COLO668 (cell line): Measurements from ENCODE around the gene PIK3R5.
"Not testable (repeated sequence)": the region's sequence is repeated elsewhere in the genome, so short reads cannot be mapped to it uniquely, and the experiment has no call there.

Source experiments
- DNase-seq: peaks from one replicate; lab custom pipeline; 2025; ENCODE audit not compliant: unreplicated experiment; lab: John Stamatoyannopoulos, UW

PIK3R5 gene

DNA sequence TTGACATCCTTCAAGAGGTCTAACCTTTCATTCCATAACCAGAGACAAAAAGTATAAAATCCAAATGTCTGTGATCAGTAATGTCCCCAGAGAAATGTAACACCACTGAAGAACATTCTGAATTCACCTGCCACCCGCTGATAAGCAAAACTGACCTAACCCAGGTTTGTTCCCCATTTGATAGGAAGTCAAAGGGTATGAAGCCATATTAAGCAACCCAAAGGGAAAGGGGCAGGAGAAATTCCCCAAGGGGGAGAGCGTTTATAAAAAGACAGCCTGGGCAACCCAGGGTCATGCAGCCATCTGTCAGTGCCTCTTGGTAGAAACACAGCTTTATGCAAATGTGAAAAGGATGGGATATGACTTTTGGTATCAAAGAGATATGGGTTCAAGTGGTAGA, 67.4 kb downstream of the PIK3R5 start:
- no peak for DNase-seq

DNA sequence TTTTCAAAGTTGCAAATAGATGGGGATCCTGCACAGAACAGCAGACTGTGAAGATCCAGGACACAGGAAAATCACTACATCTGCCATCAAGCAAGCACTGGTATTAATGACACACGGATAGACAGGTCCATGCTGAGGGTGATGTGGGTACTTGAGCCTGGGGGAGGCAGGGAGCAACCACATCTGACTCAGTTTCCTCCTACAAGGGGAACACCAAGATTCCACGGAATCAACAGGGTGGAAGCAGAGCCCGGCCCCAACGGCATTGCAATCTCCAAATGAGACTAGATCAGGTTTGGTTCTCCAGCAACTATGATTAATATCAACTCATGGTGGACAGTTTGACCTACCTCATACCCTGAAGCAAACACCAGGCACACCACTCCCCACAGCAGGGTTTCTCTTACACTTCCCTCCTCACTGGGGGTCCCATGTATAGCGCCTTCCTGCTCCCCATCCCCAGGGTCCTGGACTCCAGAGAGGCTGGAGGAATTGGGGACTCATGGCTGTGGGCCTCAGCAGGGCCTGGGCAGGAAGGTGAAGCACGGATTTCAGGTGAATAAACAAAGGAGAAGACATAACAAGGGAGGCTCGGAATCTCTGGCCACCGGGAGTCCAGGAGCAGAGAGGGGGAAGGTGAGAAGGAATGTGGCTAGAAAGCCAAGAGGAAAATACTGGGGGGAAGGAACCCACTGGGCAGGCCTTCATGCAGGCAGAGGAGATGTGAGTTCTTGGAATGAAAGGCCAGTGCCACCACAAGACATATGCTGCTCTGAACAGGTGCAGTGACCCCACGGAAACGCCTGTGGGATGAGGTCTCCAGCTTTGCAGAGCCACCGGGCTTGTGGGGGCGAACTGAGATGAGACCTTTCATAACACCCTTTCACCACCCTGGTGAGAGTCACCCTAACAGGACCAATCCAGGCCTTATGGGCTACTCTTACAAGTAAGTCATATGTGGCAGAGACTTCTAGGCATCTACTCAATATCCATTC, 68.6 kb downstream of the PIK3R5 start:
- DNase-seq, result no peak

DNA sequence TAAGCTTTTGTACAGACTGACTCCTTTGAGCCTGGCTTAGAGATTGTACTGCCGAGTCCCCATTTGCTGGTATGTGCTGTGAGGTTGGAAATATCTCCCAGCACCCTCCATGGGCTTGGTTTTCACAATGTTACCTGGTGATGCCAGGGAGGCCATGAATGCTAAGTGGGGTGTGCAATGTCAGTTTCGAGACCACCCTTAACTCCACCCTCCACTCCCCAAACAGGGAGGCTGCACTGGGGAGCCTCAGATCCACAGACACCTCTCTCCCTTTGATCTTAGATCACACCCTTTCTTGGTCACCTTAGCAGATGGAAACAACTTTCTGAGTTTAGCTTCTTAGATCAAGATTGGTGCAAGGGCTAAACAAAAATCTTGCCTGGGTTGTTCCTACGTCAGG, 69.4 kb downstream of the PIK3R5 start:
- DNase-seq, result no peak

DNA sequence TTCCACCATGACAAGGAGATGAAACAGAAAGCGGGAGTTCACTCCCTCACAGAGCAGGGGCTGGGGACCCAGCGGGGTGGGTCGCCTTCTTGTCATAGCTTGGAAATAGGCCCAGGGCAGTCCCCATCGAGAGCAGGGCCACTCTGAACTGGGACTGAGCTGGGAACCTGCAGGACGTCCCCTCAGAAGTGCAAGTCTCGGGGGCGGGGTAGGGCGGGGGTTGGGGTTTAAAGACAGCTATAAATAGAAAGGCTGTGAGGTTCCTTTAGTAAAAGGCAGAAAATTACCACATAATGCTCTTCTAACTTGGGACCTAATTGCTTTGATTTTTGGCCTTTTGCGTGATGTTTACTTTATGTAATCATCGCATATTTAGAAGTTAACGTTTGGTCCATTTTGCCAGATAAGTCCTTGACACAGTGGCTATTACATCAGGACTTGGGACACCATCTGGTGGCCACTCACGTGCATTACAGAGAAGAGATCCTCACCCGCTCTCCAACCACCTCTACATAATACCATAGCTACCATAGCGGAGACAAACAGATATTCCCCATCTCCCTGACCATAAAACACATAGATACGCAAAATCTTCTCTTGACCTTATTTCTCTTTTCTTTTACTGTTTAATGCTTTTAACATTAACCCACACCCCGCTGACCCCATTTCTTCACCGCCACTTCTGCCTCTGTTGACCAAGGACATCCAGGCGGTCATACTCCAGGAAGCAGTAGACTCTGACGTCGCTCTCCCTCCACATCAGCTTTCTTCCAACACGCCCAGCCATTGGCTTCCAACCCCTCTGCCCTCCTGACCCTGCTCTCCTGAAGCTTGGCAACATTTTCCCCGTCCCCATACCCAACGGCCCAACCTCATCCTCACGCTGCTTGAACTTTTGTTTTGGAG, 70.6 kb downstream of the PIK3R5 start:
- peak; percentile 5 for DNase-seq

DNA sequence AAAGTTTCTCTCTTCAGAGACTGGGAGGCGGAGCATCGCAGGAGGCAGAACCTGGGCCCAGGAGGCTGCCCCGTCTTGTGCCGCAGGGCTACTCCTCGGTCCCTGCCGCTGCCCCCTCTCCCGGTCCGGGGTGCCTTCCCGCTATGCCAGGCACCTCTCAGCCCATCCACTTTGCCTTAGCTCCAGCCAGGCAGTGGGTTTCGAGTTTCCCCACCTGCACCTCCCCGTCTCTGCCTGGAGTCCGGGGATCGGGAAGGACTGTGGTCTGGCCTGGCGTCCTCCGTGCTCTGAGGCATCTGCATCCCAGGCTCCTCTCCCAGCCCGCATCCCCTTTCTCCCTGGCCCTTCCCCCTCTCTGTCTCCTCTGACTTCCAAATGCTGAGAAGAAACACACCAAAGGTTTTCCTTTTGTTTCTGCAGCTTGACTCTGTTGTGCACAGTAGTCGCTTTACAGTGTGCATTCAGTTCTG, 71.3 kb downstream of the PIK3R5 start:
- DNase-seq, result no peak

DNA sequence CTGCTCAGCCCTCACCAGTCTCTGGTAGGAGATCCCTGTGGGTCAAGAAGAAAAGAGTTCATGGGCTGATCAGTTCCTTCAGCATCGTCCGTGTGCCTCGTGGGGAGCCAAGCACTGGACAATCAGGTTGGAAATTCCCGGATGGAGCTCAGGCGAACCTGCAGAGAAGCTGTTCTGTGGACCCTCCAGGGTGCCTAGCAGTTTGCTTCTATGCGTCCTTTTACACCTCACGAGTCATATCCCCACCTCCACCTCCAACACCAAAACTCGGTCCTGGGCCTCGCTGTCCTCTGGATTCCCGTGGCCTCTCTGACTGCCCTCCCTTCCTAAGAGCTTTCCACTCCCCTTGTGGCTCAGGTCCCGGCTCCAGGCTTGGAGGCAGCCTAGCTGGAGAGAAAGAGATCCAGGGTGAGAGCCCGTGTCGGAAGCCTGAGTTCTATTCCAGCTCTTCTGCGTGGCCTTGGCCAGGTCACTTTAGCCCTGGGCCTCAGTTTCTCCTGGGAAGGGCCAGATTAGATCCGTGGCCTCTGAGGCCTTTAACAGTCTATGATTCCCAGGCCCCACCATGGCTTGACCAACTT, 71.8 kb downstream of the PIK3R5 start:
- no peak for DNase-seq

DNA sequence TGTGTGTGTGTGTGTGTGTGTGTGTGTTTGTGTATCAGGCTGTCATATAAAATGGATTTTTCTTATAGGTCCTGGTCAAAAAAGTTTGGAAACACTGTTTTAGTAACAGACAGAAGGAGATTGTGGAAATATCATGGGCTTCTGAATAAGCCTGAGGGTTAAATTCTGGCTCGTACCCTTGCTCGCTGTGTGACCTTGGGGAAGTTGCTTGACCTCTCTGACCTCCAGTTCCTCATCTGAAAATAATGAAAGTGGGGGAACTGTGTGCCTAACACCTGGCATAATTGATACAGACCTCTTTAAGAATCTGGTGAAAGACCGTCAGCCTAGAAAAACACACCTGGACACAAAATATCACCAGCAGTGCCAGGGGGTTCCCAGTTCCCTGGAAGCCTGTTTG, 72.4 kb downstream of the PIK3R5 start:
- no peak for DNase-seq

DNA sequence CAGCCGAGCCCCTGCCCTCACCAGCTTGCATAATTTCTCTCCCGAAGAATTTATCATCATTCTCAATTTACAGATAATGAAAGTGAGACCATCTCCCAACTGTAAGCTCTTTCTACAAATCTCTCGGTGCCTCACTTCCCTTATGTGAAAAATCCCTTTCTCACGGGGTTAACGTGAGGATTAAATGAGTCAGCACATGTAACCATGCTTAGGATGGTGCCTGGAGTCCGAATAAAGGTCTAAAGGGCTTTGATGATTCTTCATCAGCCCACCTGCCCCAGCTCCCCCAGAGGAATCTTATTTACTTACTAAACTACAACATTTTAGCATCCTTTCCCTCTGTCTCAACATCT, 73.2 kb downstream of the PIK3R5 start:
- no peak for DNase-seq

DNA sequence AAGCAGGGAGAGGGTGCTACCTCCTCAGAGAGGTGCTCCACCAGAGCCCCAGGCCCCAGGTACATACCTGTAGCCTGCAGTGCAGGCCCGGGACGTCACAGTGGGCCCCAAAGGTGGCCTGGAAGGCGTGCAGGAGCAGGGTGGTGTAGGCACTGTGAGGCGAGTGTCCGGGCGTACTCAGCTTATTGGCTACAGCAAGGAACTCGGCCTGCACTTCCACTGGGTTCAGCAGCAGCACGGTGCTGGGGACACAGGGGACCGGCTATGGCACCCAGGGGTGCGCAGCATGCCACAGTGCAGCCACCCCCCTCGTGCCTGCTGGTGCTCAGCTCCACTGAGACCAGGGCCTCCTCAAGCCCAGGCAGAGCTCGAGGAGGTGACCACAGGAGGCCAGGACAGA, 74.8 kb downstream of the PIK3R5 start:
- no peak for DNase-seq

DNA sequence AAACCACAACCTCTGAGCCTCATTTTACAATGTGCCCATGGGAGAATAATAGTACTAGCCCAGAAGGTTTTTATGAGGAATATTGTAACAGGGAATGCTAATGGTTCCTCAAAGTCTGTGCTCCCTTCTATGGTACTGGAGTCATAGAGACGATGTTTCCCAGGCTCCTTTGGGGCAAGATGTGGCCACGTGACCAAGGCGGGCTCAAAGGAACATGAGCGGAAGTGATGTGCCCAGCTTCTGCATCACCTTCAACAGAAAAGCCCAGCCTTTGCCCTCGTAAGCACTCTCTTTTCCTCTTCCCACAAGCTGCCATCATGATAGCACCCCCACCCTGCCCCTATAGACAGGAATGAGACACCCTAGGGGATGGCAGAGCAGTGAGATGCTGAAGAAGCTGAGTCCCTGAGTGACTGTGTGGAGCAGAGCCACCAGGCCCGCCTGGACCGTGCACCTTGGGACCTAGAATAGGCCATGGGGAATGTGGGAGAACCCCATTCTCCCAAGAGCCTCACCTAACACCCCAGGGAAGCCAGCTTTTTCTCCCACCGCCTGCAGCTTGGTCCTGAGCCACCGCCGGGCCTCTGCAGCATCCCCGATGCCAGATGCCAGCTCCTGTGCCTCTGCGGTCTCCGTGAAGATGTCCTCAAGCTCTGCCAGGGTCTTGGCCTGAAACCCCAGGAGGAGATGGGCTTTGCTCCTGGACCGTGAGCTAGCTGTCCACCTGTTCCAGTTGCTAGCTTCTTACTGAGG, 75.9 kb downstream of the PIK3R5 start:
- no peak for DNase-seq

DNA sequence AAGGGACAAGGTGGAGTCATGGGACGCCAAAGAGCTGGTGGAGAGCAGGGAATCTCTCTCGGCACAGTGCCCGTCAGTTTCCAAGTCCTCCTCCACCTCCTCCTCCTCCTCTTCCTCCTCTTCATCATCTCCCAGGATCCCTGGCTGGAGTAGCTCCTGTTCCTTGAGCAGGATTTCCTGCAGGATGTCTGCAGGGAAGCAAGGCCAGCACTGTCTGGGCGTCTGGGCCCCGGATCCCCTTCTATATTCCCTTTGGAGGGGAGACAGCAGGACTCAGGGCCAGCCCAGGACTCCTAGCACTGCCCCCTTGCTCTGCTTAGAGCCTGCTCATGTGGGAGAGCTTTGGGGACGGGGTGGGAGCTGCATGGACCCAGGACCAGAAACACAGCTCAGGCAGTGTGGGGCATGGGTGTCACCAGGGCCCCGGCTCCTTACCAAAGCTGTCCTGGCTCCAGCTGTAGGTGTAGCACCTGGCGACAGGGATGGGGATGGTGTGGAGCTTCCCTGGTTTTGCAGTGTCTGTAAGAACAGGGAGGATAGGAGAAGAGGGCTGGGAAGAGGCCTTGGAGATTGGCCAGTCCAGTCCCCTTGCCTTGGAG, 76.7 kb downstream of the PIK3R5 start:
- no peak for DNase-seq

DNA sequence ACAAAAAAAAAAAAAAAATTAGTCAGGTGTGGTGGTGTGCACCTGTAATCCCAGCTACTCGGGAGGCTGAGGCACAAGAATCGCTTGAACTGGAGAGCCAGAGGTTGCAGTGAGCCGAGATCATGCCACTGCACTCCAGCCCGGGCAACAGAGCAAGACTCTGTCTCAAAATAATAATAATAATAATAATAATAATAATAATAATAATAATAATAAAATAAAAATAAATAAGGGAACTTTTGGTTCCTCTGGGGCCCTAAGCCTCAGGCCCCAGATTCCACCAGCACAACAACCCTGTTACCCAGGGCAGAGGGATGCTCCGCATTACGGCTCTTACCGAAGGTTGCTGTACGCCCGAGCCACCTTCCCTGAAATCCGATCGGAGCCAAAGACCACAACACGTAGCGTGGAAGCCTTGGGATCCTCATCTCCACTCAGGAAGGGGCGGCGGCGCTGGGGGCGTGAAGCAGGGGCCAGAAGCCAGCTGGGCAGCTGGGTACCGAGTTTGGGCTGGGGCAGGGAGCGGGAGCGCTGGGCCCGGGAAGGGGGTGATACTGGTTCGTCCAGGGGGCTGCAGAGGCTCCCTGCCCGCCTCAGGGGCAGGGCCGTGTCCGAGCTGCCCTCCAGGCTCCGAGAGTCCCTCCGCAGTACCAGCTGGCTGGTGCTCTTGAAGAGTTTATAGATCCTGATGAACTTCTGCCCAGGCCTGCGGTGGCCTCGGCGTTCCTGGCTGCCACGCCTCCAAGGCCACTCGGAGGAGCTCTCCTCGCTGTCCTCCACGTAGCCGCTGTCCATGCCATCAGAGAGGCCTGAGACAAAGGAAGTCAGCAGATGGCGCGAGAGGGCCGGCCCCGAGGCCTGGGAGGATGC, 77.4 kb downstream of the PIK3R5 start:
- DNase-seq, result peak; percentile 6

DNA sequence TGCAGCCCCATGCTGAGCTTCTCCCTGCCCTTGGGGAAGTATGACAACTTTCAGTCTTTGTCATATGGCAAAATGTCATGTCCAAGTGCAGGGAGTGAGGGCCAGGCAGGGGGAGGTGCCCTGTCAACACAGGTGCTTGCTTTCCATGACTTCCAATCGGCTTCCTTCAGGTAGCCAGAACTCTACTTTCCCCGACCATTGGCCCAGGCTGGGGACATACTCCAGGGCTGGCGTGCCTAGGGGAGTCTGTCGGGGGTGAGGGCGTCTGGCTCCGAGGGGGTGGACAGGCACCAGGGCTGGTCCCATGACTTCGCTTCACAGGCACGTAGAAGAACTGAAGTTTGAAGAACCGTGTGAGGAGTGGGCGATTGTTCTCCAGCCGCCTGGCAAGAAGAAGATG, 78.2 kb downstream of the PIK3R5 start:
- DNase-seq, result no peak

DNA sequence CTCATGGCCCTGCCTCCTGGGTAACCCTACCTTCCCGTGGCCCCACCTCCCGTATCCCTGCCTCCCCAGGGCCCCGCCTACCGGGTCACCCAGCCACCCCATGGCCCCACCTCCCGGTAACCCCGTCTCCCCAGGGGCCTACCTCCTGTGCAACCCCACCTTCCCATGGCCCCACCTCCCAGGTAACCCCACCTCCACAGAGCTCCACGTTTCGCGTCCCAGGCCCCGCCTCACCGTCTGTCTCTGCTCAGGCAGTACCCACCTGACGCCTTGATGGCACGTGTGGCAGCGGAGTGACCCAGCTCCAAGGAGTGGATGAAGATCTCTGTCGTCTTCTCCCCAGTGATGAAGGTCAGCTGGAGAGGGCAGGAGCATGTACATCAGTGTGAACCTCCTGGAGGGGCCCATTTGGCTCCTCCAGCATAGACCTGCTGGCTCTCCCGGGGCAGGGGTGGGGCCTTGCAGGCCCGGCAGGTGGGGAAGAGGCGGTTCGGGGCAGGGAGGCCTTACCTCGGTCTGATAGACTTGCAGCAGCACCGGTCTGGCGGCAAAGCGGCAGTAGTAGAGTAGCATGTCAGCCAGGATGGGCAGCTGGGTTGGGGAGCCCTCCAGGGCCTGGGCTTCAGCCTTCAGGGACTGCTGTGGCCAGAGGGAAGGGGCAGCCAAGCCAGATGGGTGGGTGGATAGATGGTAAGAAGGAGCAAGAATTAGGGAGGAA, 79.4 kb downstream of the PIK3R5 start:
- DNase-seq, result no peak

DNA sequence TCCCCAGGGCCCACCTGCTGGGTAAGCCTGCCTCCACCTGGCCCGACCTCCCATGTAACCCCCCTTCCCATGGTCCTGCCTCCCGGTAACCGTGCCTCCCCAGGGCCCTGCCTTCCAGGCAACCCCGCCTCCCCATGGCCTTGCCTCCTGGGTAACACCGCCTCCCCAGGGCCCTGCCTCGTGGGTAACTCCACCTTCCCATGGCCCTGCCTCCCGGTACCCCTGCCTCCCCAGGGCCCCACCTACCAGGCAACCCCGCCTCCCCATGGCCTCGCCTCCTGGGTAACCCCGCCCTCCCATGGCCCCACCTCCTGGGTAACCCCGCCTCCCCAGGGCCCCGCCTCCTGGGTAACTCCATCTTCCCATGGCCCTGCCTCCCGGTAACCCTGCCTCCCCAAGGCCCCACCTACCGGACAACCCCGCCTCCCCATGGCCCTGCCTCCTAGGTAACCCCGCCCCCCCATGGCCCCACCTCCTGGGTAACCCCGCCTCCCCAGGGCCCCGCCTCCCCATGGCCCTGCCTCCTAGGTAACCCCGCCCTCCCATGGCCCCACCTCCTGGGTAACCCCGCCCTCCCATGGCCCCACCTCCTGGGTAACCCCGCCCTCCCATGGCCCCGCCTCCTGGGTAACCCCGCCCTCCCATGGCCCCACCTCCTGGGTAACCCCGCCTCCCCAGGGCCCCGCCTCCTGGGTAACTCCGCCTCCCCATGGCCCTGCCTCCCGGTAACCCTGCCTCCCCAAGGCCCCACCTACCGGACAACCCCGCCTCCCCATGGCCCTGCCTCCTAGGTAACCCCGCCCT, 80.1 kb downstream of the PIK3R5 start:
- DNase-seq, result not testable (repeated sequence)

DNA sequence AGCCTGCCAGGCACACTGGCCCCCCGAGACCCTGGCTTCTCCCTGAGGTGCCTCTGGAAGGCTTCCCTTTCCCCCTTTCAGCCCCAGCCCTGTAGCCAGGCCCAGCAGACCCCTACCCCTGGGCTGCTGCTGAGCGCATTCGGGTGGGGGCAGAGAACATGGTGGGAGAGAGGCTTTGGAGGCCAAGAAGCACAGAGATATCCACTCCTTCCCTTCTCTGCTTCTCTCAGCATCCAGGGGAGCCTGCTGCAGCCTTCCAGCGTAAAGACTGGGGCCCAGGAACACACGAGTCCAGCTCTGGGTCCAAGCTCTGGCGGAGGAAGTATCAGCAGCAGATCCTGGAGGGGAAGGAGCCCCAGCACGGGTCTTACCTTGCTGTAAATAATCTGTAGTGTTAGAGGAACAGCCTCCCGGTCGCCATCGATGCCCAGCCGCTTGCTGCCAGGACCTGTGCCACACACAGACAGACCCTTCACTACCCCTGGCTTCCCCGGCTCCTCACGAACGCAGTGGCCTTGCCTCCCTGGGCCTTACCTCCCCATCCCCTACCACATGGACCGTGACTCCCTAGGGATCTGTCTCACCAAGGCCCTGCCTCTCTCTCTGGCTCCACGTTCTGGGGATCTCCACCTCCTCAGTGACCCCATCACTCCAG, 81.0 kb downstream of the PIK3R5 start:
- DNase-seq, result no peak

DNA sequence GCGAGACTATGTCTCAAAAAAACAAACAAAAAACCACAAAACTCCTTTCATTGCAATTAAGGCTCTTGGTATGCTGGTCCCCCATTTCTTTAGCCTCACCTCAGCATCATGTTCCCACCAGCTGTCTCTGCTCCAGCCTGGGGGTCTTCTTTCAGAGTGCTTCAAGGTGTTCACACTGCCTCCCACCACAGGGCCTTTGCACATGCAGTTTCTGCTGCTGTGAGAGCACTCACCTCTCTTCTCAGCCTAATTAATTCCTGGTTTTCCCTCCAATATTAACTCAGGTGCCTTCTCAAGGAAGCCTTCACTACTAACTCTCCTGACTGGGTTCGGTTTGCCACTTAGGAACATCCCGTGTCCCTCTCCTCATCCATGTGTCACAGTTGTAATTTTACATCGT, 82.2 kb downstream of the PIK3R5 start:
- DNase-seq, result no peak
